HUES48 (cell line): Measurements from ENCODE around the gene GOLGA8B.
"Not testable (repeated sequence)": the region's sequence is repeated elsewhere in the genome, so short reads cannot be mapped to it uniquely, and the experiment has no call there.

Source experiments
- H3K27ac ChIP-seq: one replicate; pipeline ENCODE4 v1.7.0; 2013; ENCODE audit warnings: low read depth, low read length, inconsistent platforms
- H3K27me3 ChIP-seq: 2 replicates; pipeline ENCODE4 v1.6.1; 2013; ENCODE audit warnings: mild to moderate bottlenecking, low read length; ENCODE audit not compliant: control insufficient read depth, insufficient read depth
- H3K36me3 ChIP-seq: 2 replicates; pipeline ENCODE4 v1.6.1; 2013; ENCODE audit warnings: low read length; ENCODE audit not compliant: control insufficient read depth, insufficient read depth
- H3K4me1 ChIP-seq: 2 replicates; pipeline ENCODE4 v1.6.1; 2013; ENCODE audit warnings: mild to moderate bottlenecking, low read length; ENCODE audit not compliant: control insufficient read depth, insufficient read depth
- H3K4me3 ChIP-seq: 2 replicates; pipeline ENCODE4 v1.5.1; 2013; ENCODE audit warnings: mild to moderate bottlenecking, low read depth, low read length
- H3K9ac ChIP-seq: 2 replicates; pipeline ENCODE4 v1.6.1; 2013; ENCODE audit warnings: mild to moderate bottlenecking, low read depth, low read length, moderate library complexity
- H3K9me3 ChIP-seq: 2 replicates; pipeline ENCODE4 v1.6.1; 2013; ENCODE audit warnings: low read length; ENCODE audit not compliant: control insufficient read depth, insufficient read depth

The GOLGA8B gene

GRCh38 chr15:34580251-34581042 is 3.0 kb downstream of the GOLGA8B start:
- not testable (repeated sequence) for H3K9ac ChIP-seq, H3K36me3 ChIP-seq

GRCh38 chr15:34578283-34578674 is 5.2 kb downstream of the GOLGA8B start:
- H3K9ac ChIP-seq, result no peak overlapping the region
- no peak overlapping the region for H3K4me3 ChIP-seq
- H3K36me3 ChIP-seq, result no peaks in the 10 kb centered on the region
- H3K27me3 ChIP-seq, result no peaks in the 10 kb centered on the region
- no peak overlapping the region for H3K27ac ChIP-seq
- H3K4me1 ChIP-seq, result no peaks in the 10 kb centered on the region; the same call in 1 of the 2 replicates
- H3K9me3 ChIP-seq, result no peaks in the 10 kb centered on the region

More at GRCh38 chr15:34580251-34581042, 3.0 kb downstream of the GOLGA8B start:
- H3K9me3 ChIP-seq, H3K4me1 ChIP-seq, H3K27ac ChIP-seq, H3K4me3 ChIP-seq: not testable (repeated sequence)
- peaks cover 18% of the 10 kb centered on the region for H3K27me3 ChIP-seq

GRCh38 chr15:34577658-34578282 is 5.7 kb downstream of the GOLGA8B start:
- H3K27ac ChIP-seq, H3K4me3 ChIP-seq, H3K9me3 ChIP-seq, H3K4me1 ChIP-seq, H3K36me3 ChIP-seq, H3K9ac ChIP-seq, H3K27me3 ChIP-seq: not testable (repeated sequence)

GRCh38 chr15:34575035-34575434 is 8.4 kb downstream of the GOLGA8B start:
- H3K36me3 ChIP-seq, H3K9ac ChIP-seq, H3K4me1 ChIP-seq, H3K9me3 ChIP-seq, H3K27me3 ChIP-seq, H3K27ac ChIP-seq, H3K4me3 ChIP-seq: not testable (repeated sequence)

GRCh38 chr15:34572921-34573320 is 10.5 kb downstream of the GOLGA8B start:
- H3K4me1 ChIP-seq, H3K4me3 ChIP-seq, H3K27me3 ChIP-seq, H3K36me3 ChIP-seq, H3K9me3 ChIP-seq, H3K27ac ChIP-seq, H3K9ac ChIP-seq: not testable (repeated sequence)

GRCh38 chr15:34572019-34572641 is 11.3 kb downstream of the GOLGA8B start:
- not testable (repeated sequence) for H3K27ac ChIP-seq, H3K9ac ChIP-seq, H3K27me3 ChIP-seq, H3K9me3 ChIP-seq, H3K4me1 ChIP-seq, H3K36me3 ChIP-seq, H3K4me3 ChIP-seq

- not testable (repeated sequence) for H3K27me3 ChIP-seq, H3K4me3 ChIP-seq, H3K27ac ChIP-seq, H3K4me1 ChIP-seq, H3K9ac ChIP-seq, H3K9me3 ChIP-seq, H3K36me3 ChIP-seq
These were observed 13.6 kb downstream of the GOLGA8B start for GRCh38 chr15:34569670-34570396.

- H3K36me3 ChIP-seq, H3K9ac ChIP-seq, H3K9me3 ChIP-seq, H3K27me3 ChIP-seq, H3K27ac ChIP-seq, H3K4me1 ChIP-seq, H3K4me3 ChIP-seq: not testable (repeated sequence)
These were observed 16.3 kb downstream of the GOLGA8B start for GRCh38 chr15:34567174-34567573.

GRCh38 chr15:34564711-34565110 is 18.7 kb downstream of the GOLGA8B start:
- H3K9ac ChIP-seq, H3K4me3 ChIP-seq, H3K27ac ChIP-seq, H3K9me3 ChIP-seq, H3K27me3 ChIP-seq, H3K4me1 ChIP-seq, H3K36me3 ChIP-seq: not testable (repeated sequence)

- not testable (repeated sequence) for H3K36me3 ChIP-seq, H3K27me3 ChIP-seq, H3K9ac ChIP-seq, H3K9me3 ChIP-seq, H3K27ac ChIP-seq, H3K4me1 ChIP-seq, H3K4me3 ChIP-seq
These were observed 22.6 kb downstream of the GOLGA8B start for GRCh38 chr15:34560814-34561213.

- not testable (repeated sequence) for H3K4me3 ChIP-seq, H3K9ac ChIP-seq, H3K4me1 ChIP-seq, H3K27me3 ChIP-seq, H3K36me3 ChIP-seq, H3K27ac ChIP-seq, H3K9me3 ChIP-seq
These were observed 23.7 kb downstream of the GOLGA8B start for GRCh38 chr15:34559764-34560163.
